HL-60 (cell line): Measurements from ENCODE around the gene CNTN3.

ENCODE experiments used
- DNase-seq, 2 experiments: peaks; one replicate each; pipeline ENCODE4 v3.0.0-alpha.2; 2010 to 2020; ENCODE audit warnings: low read depth in 1 of 2, low spot score in 1 of 2
- H3K27ac ChIP-seq: fragments of 250-450 bp; sonication (Bioruptor Pico); replicated peaks from 2 replicates; pipeline ENCODE4 v1.5.1; 2020; ENCODE audit warnings: mild to moderate bottlenecking, moderate library complexity
- H3K27me3 ChIP-seq: fragments of 250-450 bp; sonication (Bioruptor Pico); 2 replicates; pipeline ENCODE4 v1.5.1; 2021; ENCODE audit warnings: mild to moderate bottlenecking, moderate library complexity; ENCODE audit not compliant: insufficient read depth, poor library complexity, severe bottlenecking
- H3K4me3 ChIP-seq: replicated peaks from 2 replicates; pipeline ENCODE4 v1.5.1; 2011; ENCODE audit warnings: mild to moderate bottlenecking, control low read depth, low read length; ENCODE audit not compliant: insufficient read depth
- CTCF ChIP-seq: IDR thresholded peaks from one replicate; pipeline ENCODE4 v1.5.1; 2011; ENCODE audit warnings: low read length, control low read depth, inconsistent platforms; ENCODE audit not compliant: insufficient read depth
- GABPA ChIP-seq: IDR thresholded peaks from 2 replicates; pipeline ENCODE4 v1.6.1; 2012; ENCODE audit warnings: low read depth
- POLR2AphosphoS5 ChIP-seq: IDR thresholded peaks from 2 replicates; pipeline ENCODE4 v1.6.1; 2012; ENCODE audit warnings: low read depth
- REST ChIP-seq: IDR thresholded peaks from 2 replicates; pipeline ENCODE4 v1.6.1; 2012; ENCODE audit warnings: low read depth; ENCODE audit not compliant: insufficient replicate concordance
- SPI1 ChIP-seq: IDR thresholded peaks from 2 replicates; pipeline ENCODE4 v1.6.1; 2012; ENCODE audit warnings: low read depth, mild to moderate bottlenecking, borderline replicate concordance

The CNTN3 gene

GRCh38 chr3:74591342-74591741 is 23.1 kb downstream of the CNTN3 start:
- TF ChIP-seq SPI1 (no peak), GABPA (no peak), REST (no peak)
- H3K27ac ChIP-seq = no peak overlapping the region
- no peak overlapping the region for H3K4me3 ChIP-seq
- no peaks in the 10 kb centered on the region for H3K27me3 ChIP-seq
- no peak for DNase-seq

GRCh38 chr3:74590620-74591262 is 23.7 kb downstream of the CNTN3 start:
- DNase-seq = no peak
- no peak for TF ChIP-seq GABPA
- TF ChIP-seq POLR2AphosphoS5 = no peak
- no peak for TF ChIP-seq CTCF
- TF ChIP-seq REST = no peak
- TF ChIP-seq SPI1 = no peak
- Histone ChIP-seq H3K27ac (no peak overlapping the region), H3K27me3 (no peaks in the 10 kb centered on the region), H3K4me3 (no peak overlapping the region)

GRCh38 chr3:74584782-74585181 is 29.7 kb downstream of the CNTN3 start:
- no peak overlapping the region for H3K27ac ChIP-seq
- DNase-seq = no peak
- TF ChIP-seq REST (no peak), SPI1 (no peak), GABPA (no peak), POLR2AphosphoS5 (no peak), CTCF (no peak)
- H3K27me3 ChIP-seq = no peaks in the 10 kb centered on the region
- no peak overlapping the region for H3K4me3 ChIP-seq

- DNase-seq = no peak
- Histone ChIP-seq H3K27me3 (no peaks in the 10 kb centered on the region), H3K4me3 (no peak overlapping the region), H3K27ac (no peak overlapping the region)
- no peak for TF ChIP-seq GABPA
- no peak for TF ChIP-seq CTCF
- no peak for TF ChIP-seq POLR2AphosphoS5
- no peak for TF ChIP-seq REST
- no peak for TF ChIP-seq SPI1
Measured at GRCh38 chr3:74582982-74583381, 31.5 kb downstream of the CNTN3 start.
